CD4-positive, alpha-beta T cell treated with Interleukin-17A for 1 hour (primary cell): ENCODE data around the gene CLIP3.
"Not testable (repeated sequence)": the region's sequence is repeated elsewhere in the genome, so short reads cannot be mapped to it uniquely, and the experiment has no call there.

Experiments
- DNase-seq: peaks from one replicate; pipeline ENCODE4 v3.0.0-alpha.2; 2020

Gene CLIP3, protein sequence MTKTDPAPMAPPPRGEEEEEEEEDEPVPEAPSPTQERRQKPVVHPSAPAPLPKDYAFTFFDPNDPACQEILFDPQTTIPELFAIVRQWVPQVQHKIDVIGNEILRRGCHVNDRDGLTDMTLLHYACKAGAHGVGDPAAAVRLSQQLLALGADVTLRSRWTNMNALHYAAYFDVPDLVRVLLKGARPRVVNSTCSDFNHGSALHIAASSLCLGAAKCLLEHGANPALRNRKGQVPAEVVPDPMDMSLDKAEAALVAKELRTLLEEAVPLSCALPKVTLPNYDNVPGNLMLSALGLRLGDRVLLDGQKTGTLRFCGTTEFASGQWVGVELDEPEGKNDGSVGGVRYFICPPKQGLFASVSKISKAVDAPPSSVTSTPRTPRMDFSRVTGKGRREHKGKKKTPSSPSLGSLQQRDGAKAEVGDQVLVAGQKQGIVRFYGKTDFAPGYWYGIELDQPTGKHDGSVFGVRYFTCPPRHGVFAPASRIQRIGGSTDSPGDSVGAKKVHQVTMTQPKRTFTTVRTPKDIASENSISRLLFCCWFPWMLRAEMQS

DNA sequence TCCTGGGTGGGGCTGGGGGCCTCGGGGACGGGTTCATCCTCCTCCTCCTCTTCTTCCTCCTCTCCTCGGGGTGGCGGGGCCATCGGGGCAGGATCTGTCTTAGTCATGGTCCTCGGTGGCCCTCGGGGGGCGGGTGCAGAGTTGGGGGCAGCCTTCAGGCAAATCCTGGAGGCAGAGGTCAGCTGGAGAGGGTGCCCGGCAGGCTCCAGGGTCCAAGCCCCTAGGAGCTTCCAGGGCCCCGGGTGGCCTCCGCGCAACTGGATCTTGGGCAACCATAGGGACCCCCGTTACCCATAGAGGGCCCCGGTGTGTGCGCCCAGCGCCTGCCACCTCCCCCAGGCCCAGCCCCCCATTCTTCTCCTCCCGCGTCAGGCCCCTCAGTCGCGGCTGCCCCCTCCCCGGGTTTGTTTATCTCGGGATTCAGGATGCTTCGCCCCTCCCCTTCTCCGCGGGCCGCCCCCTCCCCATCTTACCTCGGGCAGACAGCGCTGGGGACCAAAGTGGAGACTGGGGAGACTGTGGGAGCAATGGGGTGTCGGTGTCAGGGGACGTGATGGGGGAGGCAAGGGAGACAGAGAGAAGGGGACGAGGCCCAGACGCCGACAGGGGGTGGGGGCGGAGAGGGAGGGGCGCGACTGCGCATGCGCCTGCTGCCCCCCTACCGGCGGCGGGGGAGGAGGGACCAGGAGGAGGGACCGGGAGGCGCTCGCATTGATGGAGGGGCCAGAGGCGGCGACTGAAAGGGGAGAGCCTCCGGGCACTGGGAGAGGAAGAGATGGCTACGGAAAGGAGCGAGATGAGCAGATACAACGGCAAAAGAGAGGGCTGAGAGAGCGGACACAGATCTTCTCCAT, at the start of gene CLIP3:
Gene CLIP3 (minus strand): TSS at position 623 of the 854 bp plus-strand sequence. CDS start 516 bp downstream, at position 107.
- peak; percentile 26 for DNase-seq

DNA sequence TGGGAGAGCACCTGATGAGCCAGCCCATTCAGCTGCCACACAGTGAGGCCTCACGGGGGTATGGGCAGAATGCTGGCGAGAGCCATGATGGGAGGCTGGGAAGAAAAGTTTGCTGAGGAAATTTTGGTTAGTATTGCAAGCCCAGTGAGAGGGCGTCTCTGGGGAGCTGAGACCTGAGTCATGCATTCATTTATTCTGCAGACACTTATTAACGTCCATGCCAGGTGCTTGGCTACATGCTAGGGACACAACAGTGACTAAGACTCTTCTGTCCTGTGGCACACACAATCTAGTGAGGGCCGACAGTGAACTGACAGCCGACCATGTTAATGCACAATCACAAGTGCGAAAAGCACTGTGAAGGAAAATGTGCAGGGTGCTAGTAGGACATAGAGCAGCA, 49.2 kb upstream of the CLIP3 start:
- DNase-seq, result no peak

DNA sequence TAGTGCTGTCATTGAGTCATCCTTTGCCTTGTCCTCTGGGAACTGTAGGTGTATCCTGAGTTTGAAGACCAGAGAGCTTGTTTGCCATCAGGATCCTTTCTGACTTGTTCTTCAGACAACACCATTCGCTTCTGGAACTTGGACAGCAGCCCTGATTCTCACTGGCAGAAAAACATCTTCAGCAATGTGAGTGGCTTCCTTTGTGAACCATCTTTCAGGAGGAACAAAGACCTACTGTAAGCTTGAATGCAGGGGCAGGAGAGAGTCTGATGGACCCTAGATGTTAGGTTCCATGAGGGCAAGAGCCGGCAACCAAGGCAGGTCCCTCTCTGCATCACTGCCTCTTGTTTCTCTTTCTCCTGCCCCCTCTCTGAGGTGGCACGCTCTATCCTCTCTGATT, 48.7 kb upstream of the CLIP3 start:
- no peak for DNase-seq

DNA sequence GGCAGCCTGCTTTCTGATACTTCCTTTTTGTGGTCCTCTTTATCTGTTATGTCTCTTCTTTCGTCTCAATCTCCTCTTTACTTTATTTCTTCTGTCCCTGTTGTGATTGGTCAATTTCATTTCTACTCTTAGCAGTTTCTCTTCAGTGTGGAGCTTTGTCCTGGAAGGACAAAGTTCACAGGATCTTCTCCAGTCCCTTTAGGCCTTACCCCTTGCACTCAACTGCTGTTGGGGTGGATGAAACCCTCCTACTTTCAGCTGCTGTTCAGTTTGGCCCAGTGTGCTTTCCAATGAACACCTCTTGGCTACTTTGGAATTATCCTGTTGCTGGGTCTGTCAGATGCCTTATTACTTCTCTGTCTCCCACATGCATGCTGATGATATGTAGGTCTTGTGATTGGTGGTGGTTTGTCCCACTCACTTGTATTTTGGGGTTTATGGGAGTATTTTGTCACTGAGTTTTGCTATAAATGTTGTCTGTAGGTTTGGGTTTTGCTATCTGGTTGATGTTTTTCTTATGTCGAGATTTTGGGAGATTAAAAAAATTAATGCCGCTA, 46.8 kb upstream of the CLIP3 start:
- DNase-seq, result no peak

DNA sequence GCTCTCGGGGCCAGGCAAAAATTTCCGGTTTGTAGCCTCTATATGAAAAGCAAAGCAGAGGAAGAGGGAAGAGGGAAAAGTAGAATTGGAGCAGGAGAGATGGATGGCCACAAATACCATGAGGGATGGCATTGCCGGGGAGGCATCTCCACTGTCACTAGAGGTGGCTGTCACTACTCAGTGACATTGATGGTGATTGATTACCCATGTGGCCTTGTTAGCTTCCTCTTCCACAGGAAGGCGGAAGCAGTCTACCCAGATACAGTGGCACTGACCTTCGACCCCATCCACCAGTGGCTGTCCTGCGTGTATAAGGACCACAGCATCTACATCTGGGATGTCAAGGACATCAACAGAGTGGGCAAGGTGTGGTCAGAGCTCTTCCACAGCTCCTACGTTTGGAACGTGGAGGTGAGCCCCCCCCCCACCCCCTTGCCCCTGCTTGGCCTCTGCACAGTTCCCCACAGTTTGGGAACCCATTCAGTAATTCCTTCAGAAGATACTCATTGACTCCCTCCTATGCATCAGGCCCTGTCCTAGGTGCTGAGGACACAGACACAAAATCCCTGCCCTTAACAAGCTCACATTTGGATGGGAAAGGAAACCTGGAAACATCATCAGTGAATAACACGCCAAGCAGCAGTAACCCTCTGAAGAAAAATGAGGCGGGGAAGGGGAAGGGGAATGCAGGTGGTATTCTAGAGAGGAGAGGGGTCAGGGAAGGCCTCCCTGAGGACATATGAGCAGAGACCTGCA, 40.6 kb upstream of the CLIP3 start:
- DNase-seq, result no peak

DNA sequence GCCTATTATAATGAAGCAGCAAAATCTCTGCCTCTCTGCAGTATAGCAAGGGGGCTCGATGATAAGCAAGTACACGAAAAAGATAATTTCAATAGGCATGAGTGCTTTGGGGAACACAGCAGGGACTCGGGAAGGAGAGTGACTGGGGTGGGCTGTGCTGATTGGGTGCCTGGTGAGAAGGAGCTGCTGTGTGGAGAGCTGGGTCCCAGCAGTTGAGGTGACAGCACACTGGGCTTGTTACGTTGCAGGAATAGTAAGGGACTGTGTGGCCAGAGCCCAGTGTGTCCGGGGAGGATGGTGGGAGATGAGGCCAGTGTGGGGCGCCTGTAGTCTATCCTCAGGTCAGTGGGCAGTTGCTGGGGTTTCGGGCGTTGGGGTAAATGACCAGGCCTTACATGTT, 39.4 kb upstream of the CLIP3 start:
- DNase-seq, result no peak

DNA sequence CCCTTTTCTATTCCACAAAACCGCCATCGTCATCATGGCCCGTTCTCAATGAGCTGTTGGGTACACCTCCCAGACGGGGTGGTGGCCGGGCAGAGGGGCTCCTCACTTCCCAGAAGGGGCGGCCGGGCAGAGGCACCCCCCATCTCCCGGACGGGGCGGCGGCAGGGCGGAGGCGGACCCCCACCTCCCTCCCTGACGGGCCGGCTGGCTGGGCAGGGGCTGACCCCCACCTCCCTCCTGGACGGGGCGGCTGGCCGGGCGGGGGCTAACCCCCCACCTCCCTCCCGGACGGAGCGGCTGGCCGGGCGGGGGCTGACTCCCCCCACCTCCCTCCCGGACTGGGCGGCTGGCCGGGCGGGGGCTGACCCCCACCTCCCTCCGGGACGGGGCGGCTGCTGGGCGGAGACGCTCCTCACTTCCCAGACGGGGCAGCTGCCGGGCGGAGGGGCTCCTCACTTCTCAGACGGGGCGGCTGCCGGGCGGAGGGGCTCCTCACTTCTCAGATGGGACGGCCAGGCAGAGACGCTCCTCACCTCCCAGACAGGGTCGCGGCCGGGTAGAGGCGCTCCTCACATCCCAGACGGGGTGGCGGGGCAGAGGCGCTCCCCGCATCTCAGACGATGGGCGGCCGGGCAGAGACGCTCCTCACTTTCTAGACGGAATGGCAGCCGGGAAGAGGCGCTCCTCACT, 36.3 kb upstream of the CLIP3 start:
- not testable (repeated sequence) for DNase-seq

DNA sequence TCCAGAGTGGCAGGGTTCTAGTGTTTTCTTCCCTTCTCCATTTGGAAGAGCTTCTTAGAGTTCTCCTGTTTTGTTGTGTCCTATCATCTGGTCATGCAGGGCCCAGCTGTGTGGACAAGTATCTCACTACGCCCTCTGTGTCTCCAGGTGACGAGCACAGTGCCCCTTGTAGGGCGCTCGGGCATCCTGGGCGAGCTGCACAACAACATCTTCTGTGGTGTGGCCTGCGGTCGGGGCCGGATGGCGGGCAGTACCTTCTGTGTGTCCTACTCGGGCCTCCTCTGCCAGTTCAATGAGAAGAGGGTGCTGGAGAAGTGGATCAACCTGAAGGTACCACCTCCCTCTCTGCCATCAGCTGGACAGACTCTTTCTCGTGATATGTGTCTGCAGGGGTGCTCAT, 35.0 kb upstream of the CLIP3 start:
- DNase-seq, result no peak

DNA sequence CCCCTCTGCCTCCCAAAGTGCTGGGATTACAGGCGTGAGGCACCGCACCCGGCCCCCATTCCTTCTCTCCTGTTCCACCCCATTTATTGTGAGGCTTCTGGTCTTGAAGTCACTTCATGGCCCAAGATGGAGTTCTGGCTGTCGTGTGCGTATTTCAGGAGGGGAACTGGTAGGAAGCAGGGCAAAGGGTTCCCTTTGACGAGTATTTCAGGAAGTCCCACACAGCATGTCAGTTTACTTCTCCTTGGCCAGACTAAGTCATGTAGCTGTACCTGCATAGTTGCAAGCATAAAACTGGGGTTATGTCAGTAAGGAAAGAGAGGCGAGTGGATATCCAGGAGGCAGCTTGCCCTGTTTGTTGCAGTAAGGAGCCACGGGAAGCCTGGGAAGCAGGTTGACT, 32.2 kb upstream of the CLIP3 start:
- DNase-seq, result no peak

DNA sequence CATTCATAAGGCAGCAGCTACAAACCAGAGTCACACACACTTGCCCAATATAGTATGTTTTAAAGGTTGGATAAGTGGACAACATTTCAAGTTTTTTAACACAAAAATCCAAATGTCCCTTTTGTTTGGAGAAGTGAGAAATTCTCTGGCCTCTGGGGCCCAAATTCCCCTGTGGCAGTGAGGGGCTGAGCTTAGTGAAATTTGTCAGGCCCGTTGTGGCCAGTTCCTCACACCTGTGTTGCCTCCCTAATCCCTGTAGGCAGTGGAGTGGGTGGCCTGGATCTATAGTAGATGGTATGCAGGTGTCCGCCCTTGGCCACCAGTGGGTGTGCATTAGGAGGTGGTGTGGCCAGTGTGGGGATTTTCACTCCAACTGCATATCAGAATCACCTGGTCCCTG, 28.7 kb upstream of the CLIP3 start:
- DNase-seq, result no peak

DNA sequence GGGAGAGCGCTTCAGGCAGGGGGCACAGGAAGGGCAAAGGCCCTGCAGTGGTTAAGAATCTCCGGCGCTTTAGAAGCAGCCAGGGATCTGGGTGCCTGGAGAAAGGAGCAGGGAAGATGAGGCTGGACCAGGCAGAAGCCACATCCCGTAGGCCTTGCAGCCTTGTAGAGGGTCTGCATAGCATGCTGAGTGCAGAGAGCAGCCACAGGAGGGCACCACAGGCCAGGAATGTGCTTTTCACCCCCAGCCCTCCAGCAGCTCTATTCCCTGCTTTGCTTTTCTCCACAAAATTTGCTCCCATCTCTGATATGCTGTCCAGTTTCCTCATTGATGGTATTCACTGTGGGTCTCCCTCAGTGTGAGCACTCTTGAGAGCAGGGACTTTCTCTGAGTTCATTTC, 27.8 kb upstream of the CLIP3 start:
- peak; percentile 21 for DNase-seq

DNA sequence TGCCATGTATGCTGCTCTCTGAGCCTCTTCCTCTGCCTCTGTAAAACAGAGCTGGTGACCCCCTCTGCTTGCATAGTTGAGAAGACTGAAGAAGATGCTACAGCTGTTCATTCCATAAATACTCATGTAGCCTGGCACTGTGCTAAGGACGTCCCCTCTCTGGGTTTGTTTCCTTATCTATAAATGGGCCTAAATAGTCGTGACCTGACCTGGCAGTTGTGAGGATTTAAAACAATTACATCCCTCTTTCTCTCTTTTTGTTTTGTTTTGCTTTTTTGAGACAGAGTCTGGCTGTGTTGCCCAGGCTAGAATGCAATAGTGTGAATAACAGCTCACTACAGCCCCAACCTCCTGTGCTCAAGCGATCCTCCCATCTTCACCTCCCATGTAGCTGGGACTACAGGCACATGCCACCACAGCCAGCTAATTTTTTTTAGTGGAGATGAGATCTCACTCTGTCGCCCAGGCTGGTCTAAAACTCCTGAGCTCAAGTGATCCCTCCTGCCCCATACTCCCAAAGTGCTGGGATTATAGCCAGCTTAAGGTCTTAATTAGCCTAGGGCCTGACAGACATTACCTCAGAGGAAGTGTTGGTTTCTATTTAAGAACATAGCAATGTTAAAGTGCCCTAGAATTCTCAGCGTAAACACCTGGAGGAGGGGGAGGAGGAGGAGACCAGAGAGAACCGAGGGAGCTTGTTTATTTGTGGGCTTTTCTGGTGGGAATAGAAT, 26.7 kb upstream of the CLIP3 start:
- no peak for DNase-seq

DNA sequence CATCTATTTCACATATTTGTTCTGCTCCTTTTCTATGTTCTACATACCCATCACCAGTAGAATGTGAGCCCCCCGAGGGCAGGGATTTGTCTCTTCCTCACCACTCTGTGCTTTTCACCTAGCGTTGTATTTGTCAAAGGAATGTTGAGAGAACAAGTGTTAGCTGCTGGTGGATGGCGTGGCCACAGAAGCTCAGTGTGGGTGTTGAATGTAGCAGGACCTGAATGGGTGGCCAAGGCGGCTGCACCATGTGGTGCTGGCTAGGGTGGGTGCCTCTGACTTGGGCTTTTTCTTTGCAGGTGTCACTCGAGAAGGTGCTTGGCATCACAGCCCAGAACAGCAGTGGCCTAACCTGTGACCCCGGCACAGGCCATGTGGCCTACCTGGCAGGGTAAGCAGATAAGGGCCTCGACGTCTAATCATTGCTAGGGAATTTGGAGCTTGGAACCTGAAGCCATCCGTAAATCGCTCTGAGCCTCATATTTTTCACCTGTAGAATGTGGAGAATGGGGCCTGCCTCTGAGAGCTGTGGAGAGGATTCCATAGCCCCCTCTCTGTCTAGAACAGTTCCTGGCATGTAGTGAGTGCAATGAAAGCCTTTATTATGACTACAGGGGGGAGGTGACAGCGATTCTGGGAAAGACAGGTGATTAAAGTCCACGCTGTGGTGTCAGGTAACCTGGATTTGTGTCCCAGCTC, 26.0 kb upstream of the CLIP3 start:
- no peak for DNase-seq

DNA sequence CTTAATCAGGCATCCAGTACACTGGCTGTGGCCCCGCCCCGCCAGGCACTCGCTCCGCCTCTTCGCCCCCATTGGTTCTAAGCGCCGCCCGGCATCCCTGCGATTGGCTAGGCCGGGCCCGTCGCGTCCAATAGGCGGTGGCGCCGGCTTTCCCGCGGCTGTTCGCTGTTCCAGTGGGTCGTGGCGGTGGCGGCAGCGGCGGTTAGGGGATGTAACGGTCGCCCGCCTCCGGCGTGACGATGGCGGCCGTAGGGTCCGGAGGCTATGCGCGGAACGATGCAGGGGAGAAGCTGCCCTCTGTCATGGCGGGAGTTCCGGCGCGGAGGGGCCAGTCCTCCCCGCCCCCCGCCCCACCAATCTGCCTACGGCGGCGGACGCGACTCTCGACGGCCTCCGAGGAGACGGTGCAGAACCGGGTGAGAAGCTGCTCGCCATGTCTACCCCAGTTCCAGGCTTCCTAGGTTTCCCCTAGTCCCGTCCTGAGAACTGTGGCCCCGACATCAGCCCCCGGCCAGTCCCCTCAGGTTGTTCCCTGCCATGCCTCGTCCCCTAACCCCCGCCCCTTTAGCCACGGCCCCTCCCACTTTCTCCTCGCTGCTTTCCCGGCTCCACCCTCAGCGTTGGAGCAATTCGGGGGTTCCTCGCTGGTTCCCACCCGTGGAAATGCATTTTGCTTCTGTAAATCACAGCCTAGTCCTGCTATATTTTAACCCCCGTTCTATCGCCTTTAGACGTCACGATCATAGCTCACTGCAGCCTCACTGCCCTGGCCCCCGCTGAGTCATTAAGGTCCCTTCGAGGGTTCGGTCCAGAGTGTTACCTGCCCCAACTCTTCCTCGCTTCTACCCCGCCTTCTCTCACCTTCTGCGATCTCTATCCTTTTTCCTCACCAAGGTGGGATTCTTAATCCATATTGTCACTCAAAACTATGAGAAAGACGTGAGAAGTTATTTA, 22.3 kb upstream of the CLIP3 start, which contains the start of gene WDR62:
Gene WDR62 (plus strand): TSS at position 165 of the 954 bp plus-strand sequence. CDS start 75 bp downstream, at position 240.
- DNase-seq, result peak; percentile 40

DNA sequence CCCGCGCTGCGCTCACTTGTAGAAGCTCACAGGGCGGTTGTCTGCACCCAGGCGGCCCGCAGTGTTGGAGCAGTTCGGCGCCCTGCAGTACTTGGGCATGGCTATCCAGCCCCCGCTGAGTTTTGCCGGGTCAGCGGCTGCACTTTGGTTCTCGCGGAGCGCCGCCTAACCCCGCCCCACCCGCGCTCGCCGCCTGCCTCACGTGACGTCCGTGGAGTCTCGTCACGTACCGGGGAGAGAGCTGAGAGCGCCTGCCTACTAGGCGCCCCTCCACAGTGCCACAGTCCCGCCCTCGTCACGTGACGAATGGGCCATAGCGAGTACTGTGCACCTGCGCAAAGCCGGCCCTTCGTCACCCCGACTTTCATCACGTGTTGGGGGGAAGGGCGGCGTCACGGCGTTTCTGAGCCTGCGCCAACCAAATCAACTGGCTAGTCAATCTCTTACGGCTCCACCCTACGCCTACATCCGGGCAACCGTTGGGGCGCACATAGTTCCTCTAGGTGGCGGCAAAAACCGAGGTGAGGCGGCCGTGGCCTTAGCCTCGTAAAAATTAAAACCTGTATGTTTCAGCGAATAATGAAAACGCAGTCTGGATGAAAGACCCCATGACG, 21.6 kb upstream of the CLIP3 start, which contains the start of gene THAP8:
Gene THAP8 (minus strand): TSS at position 167 of the 614 bp plus-strand sequence. CDS start 68 bp downstream, at position 99.
- peak; percentile 100 for DNase-seq

DNA sequence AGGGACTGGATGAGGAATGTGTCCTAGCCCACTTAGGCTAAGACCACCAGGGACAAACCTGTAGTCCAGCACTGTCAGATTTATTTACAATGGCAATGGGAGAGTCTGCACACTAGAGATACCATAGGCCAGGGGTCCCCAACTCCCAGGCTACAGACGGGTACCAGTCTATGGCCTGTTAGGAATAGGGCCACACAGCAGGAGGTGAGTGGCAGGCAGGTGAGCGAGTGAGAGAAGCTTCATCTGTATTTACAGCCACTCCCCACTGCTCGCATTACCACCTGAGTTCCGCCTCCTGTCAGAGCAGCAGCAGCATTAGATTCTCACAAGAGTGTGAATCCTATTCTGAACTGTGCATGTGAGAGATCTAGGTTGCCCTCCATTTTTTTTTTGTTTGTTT, 19.0 kb upstream of the CLIP3 start:
- DNase-seq, result no peak

DNA sequence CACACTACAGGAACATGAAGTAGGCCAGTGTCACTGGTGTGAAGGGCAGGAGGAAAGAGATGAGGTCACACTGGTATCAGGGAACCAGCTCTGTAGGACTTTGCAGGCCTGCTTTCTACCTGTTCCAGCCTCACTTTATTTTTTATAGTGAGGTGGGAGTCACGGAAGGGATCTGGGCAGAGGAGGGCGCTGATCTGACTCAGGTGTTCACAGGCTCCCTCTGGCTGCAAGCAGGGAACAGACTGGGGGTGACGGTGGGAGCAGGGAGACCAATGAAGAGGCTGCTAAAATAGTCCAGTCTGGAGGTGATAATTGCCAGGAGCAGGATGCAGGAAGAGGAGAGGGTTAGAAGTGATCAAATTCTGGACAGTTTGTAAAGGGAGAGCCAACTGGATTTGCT, 18.6 kb upstream of the CLIP3 start:
- DNase-seq, result no peak

DNA sequence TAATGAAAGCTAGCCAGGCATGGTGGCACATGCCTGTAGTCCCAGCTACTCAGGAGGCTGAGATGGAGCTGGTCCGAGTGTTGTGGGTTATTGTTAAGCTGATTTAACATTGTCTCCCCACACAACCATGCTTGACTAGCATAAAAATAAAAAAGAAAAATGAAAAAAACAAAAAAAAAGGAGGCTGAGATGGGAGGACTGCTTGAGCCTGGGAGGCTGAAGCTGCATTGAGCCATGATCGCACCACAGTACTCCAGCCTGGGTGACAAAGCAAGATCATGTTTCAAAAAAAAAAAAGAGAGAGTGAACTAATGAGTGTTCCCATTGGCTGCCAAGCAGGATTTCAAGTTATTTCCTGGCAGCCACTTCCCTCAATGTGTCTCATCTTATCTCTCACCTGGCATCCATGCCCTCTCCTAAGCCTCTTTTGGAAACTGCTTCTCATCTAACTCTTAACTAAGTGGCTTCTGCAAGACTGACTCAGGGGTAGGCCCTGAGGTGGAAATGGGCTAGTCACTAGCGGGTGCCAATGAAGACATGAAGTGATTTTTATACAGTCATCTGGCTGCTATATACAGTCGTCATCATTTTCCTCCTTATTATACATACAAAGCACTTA, 16.5 kb upstream of the CLIP3 start:
- DNase-seq, result no peak
